ENCODE measurements around the gene CSNK1E.

CSNK1E gene

DNA sequence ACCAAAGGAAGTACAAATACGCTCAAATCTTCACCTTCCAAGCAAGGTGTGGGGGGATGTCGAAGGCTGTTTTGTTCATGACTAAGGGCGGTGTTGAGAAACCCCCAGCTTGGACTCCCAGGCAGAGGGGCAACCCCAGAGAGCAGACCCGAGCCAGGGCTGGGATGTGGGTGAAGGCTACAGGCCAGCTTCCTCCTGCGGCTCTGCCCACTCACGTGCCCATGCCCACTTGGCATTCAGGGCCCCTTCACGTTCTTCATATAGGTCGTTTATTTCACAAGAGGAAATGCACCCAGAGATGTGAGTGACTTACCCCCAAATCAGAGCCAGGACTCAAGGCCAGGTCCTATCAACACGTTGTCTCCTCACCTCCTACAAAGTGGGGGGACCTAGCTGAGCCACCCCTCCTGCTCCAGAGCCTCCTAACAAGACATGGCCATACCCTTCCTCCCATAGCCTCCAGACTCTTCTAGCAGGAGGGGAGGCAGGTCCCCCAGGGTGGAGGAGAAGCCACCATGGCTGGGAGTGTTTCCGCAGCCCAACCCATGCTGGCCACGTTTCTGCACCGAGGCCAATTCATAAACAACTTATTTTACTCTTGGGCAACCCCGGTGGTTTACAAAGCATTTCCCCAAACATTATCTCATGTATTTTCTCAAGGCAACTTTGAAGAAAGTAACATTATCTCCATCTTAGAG lies 66.4 kb downstream of the CSNK1E start:
- no peak for TF ChIP-seq CTCF (IDR thresholded peaks at IDR 0.05; ENCODE audit: extremely low read depth, missing control alignments)
- no peak for DNase-seq (ENCODE audit: low spot score)

DNA sequence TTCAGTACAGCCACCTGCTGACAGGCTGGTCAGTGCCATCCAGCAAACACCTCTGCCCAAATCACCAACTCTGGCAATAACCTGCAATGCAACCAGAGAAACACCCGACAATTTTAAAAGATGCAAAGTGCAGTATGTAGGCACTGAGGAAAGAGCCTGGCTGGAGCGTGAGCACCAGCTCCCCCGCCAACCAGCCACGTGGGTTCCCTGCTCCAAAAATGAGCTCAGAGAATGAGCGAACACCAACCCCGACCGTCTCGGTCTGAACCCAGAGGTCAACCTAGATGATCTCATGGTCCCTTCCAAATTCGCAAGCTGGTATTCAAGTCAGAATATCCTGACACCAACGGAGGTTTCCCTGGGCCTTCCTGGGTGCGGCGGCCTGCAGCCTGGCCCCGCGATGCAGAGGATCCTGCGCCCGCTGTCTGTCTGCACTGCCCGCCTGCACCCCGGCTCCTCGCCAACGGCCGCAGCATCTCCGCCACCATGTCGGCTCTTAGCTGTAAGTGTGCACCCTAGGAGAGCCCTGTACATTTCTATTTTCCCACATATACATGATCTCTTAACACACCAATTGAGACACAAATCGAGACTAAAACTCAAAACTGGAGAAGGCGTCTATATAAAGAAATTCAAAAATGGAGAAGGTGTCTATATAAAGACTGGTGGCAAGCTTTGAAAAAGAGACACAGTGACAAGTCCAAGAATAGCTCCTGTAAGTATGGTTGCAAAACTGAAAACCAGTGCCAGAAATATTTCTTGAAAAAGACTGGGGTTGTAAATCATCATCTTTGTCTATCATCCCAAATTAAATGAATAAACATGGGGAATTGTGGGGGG lies 67.2 kb downstream of the CSNK1E start:
- no peak for TF ChIP-seq CTCF (IDR thresholded peaks at IDR 0.05; ENCODE audit: extremely low read depth, missing control alignments)
- no peak for DNase-seq (ENCODE audit: low spot score)

- no peak for DNase-seq (ENCODE audit: low spot score)
- TF ChIP-seq CTCF (IDR thresholded peaks at IDR 0.05; ENCODE audit: extremely low read depth, missing control alignments) = no peak
These were observed 67.9 kb downstream of the CSNK1E start for GRCh38 chr22:38249301-38249700.

- no peak for DNase-seq (ENCODE audit: low spot score)
- TF ChIP-seq CTCF (IDR thresholded peaks at IDR 0.05; ENCODE audit: extremely low read depth, missing control alignments) = no peak
These were observed 69.0 kb downstream of the CSNK1E start for GRCh38 chr22:38248280-38248679.

DNA sequence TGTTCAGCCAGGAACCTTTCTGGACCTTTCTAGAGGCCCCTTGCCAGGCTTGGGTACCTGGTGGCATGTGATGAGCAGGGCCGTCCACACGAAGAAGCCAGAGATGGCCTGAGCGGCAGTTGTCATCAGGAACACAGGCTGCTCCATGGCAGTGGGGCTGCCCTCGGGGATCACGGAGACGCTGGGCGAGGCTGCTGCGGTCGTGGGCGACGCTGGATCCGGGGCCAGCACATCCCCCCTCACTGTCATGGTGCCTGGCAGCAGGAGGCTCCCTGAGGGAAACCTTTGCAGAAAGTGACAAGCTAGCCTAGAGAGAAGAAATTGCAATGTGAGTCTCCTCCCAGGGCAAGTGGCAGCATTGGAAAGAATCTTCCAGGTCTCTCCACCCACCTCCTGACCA lies 69.5 kb downstream of the CSNK1E start:
- no peak for TF ChIP-seq CTCF (IDR thresholded peaks at IDR 0.05; ENCODE audit: extremely low read depth, missing control alignments)

DNA sequence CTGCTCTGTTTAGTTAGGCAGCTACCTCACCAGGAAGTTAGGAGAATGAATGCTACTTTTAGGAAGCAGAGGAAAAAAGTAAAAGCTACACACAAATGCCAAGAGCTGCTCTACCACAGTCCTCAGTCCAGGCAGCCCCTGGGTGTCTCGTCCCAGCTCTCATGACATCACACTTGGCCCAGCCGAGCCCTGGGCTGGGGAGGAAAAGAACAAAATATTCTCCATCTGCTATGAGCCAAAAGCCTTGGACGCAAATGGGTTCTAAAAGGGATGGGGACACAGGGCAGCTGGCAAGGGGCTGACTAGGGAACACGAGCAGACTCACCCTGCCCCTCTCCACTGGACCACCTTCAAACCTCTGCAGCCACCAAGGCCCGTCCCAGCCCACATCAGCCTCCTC lies 70.5 kb downstream of the CSNK1E start:
- no peak for TF ChIP-seq CTCF (IDR thresholded peaks at IDR 0.05; ENCODE audit: extremely low read depth, missing control alignments)
- no peak for DNase-seq (ENCODE audit: low spot score)

More for the DNA sequence above, 69.5 kb downstream of the CSNK1E start:
- DNase-seq (ENCODE audit: low spot score) = no peak

DNA sequence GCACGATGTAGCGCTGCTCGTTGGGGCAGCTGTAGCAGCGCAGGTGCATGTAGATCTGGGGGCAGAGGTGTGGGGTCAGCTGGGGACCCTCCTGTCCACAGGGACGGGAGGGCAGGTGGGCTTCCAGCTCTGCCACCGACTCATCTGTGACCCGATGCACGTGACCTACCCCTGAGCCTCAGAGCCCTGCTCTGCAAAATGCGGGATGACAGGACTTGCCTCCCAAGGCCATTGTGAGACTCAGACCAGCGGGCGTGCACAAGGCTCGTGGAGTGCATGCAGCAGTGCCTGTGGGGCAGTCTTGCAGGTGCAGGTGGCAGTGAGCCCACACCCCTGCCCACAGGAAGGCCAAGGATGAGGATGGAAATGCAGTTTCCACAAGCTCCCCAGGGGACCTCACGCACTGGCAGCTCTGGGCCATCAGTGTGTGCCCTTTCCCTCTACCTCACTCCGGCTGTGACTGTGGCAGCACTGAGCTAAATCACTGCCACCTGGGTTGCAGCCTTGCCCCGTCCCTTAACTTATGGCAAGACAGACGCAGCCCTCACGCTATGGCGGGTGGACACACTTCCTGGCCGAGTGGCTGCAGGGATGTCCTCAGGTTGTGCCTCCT lies 71.1 kb downstream of the CSNK1E start:
- no peak for DNase-seq (ENCODE audit: low spot score)
- TF ChIP-seq CTCF (IDR thresholded peaks at IDR 0.05; ENCODE audit: extremely low read depth, missing control alignments) = no peak

Data from GM20000 (cell line).